H9 (cell line): ENCODE measurements around the gene APPL2. TPM values are rescaled to one million over a fixed set of nuclear protein-coding genes. Genes with fewer than 3 reads are reported as not detected.

ENCODE experiments used
- DNase-seq: peaks from one replicate; pipeline ENCODE4 v3.0.0-alpha.2; 2017
- H2AFZ ChIP-seq: one replicate; pipeline ENCODE4 v1.6.1; 2013; ENCODE audit warnings: mild to moderate bottlenecking, low read length, control low read depth, moderate library complexity
- H2AK5ac ChIP-seq: 2 replicates; pipeline ENCODE4 v1.6.1; 2013; ENCODE audit warnings: low read length, control low read depth, mixed read lengths; ENCODE audit not compliant: insufficient read length
- H2BK120ac ChIP-seq: one replicate; pipeline ENCODE4 v1.6.1; 2013; ENCODE audit warnings: low read depth, mild to moderate bottlenecking, low read length, control low read depth, inconsistent platforms; ENCODE audit not compliant: poor library complexity, severe bottlenecking
- H2BK12ac ChIP-seq: 2 replicates; pipeline ENCODE4 v1.6.1; 2013; ENCODE audit warnings: low read length, control low read depth, mixed read lengths, low read depth; ENCODE audit not compliant: insufficient read length
- H2BK15ac ChIP-seq: 2 replicates; pipeline ENCODE4 v1.6.1; 2013; ENCODE audit warnings: low read depth, low read length, control low read depth
- H2BK20ac ChIP-seq: one replicate; pipeline ENCODE4 v1.6.1; 2013; ENCODE audit warnings: low read depth, mild to moderate bottlenecking, low read length, control low read depth, inconsistent platforms; ENCODE audit not compliant: poor library complexity, severe bottlenecking
- H2BK5ac ChIP-seq: 2 replicates; pipeline ENCODE4 v1.6.1; 2013; ENCODE audit warnings: low read length, control low read depth, mixed read lengths; ENCODE audit not compliant: insufficient read length
- H3K14ac ChIP-seq: 2 replicates; pipeline ENCODE4 v1.6.1; 2013; ENCODE audit warnings: low read length, control low read depth; ENCODE audit not compliant: insufficient read depth
- H3K18ac ChIP-seq: 2 replicates; pipeline ENCODE4 v1.6.1; 2013; ENCODE audit warnings: low read depth, mild to moderate bottlenecking, mixed read lengths, low read length, control low read depth; ENCODE audit not compliant: insufficient read length
- H3K23ac ChIP-seq: 2 replicates; pipeline ENCODE4 v1.6.1; 2013; ENCODE audit warnings: low read length, control low read depth, mixed read lengths, low read depth; ENCODE audit not compliant: insufficient read length
- H3K23me2 ChIP-seq: 2 replicates; pipeline ENCODE4 v1.6.1; 2013; ENCODE audit warnings: low read depth, mild to moderate bottlenecking, mixed read lengths, low read length, control low read depth; ENCODE audit not compliant: insufficient read length, poor library complexity, severe bottlenecking
- H3K27ac ChIP-seq: 2 replicates; pipeline ENCODE4 v1.5.1; 2013; ENCODE audit warnings: low read length, control low read depth, mixed read lengths, low read depth; ENCODE audit not compliant: insufficient read length
- H3K27me3 ChIP-seq: 2 replicates; pipeline ENCODE4 v1.6.1; 2013; ENCODE audit warnings: low read length, control low read depth, inconsistent platforms; ENCODE audit not compliant: insufficient read depth
- H3K4ac ChIP-seq: 2 replicates; pipeline ENCODE4 v1.6.1; 2013; ENCODE audit warnings: low read depth, mild to moderate bottlenecking, control low read depth, inconsistent platforms, low read length, moderate library complexity
- H3K4me1 ChIP-seq: 2 replicates; pipeline ENCODE4 v1.6.1; 2013; ENCODE audit warnings: low read length, control low read depth, inconsistent platforms; ENCODE audit not compliant: insufficient read depth
- H3K4me2 ChIP-seq: 2 replicates; pipeline ENCODE4 v1.6.1; 2013; ENCODE audit warnings: low read length, control low read depth, mixed read lengths; ENCODE audit not compliant: insufficient read length, insufficient read depth
- H3K56ac ChIP-seq: 2 replicates; pipeline ENCODE4 v1.6.1; 2013; ENCODE audit warnings: low read depth, mild to moderate bottlenecking, mixed read lengths, low read length, control low read depth; ENCODE audit not compliant: insufficient read length
- H3K79me1 ChIP-seq: 2 replicates; pipeline ENCODE4 v1.6.1; 2013; ENCODE audit warnings: low read depth, mild to moderate bottlenecking, moderate library complexity, low read length, control low read depth, inconsistent platforms; ENCODE audit not compliant: insufficient read depth, poor library complexity, severe bottlenecking
- H3K79me2 ChIP-seq: 2 replicates; pipeline ENCODE4 v1.6.1; 2013; ENCODE audit warnings: low read length, control low read depth, inconsistent platforms; ENCODE audit not compliant: insufficient read depth
- H3K9ac ChIP-seq: 2 replicates; pipeline ENCODE4 v1.6.1; 2013; ENCODE audit warnings: low read length, control low read depth, mixed read lengths; ENCODE audit not compliant: insufficient read length; ENCODE audit errors: extremely low read depth
- H3K9me3 ChIP-seq: one replicate; pipeline ENCODE4 v1.6.1; 2013; ENCODE audit warnings: low read depth, low read length, inconsistent platforms; ENCODE audit not compliant: control insufficient read depth
- H3T11ph ChIP-seq: one replicate; pipeline ENCODE4 v1.6.1; 2013; ENCODE audit warnings: mild to moderate bottlenecking, low read length, control low read depth, inconsistent platforms
- H4K20me1 ChIP-seq: one replicate; pipeline ENCODE4 v1.6.1; 2013; ENCODE audit not compliant: control insufficient read depth, insufficient read length, insufficient read depth
- H4K5ac ChIP-seq: 2 replicates; pipeline ENCODE4 v1.6.1; 2013; ENCODE audit warnings: low read depth, mild to moderate bottlenecking, mixed read lengths, low read length, control low read depth; ENCODE audit not compliant: insufficient read length
- H4K8ac ChIP-seq: replicated peaks from 2 replicates; pipeline ENCODE4 v1.6.1; 2013; ENCODE audit warnings: low read length, control low read depth, mixed read lengths, low read depth; ENCODE audit not compliant: insufficient read length
- H4K91ac ChIP-seq: 2 replicates; pipeline ENCODE4 v1.6.1; 2013; ENCODE audit warnings: low read depth, mild to moderate bottlenecking, moderate library complexity, mixed read lengths, low read length, control low read depth; ENCODE audit not compliant: insufficient read length
- H3K27ac Mint-ChIP-seq, 3 experiments: 2 replicates in 2 of 3; 3 replicates in 1 of 3; pipeline ENCODE4 v1.8.0; 2020 to 2021; ENCODE audit warnings: mixed read lengths in 3 of 3, mild to moderate bottlenecking in 1 of 3, moderate library complexity in 1 of 3
- H3K27me3 Mint-ChIP-seq: 2 replicates; pipeline ENCODE4 v1.8.0; 2021; ENCODE audit warnings: low read depth, mild to moderate bottlenecking, moderate library complexity, mixed read lengths
- H3K36me3 Mint-ChIP-seq, 3 experiments: 2 replicates in 2 of 3; 3 replicates in 1 of 3; pipeline ENCODE4 v1.8.0; 2020 to 2021; ENCODE audit warnings: low read depth in 3 of 3, mixed read lengths in 3 of 3; ENCODE audit not compliant: insufficient read depth in 1 of 3
- H3K4me1 Mint-ChIP-seq, 2 experiments: 2 replicates each; pipeline ENCODE4 v1.8.0; 2020; ENCODE audit warnings: mixed read lengths in 2 of 2
- H3K4me3 Mint-ChIP-seq, 2 experiments: 2 replicates in 1 of 2; 3 replicates in 1 of 2; pipeline ENCODE4 v1.8.0; 2020 to 2021; ENCODE audit warnings: mild to moderate bottlenecking in 2 of 2, mixed read lengths in 2 of 2, moderate library complexity in 1 of 2
- H3K9me3 Mint-ChIP-seq, 2 experiments: 2 replicates in 1 of 2; 3 replicates in 1 of 2; pipeline ENCODE4 v1.8.0; 2020; ENCODE audit warnings: mild to moderate bottlenecking in 2 of 2, mixed read lengths in 2 of 2, moderate library complexity in 1 of 2
- WGBS: extraction: QIAGEN DNeasy Blood & Tissue Kit; methylation state at CpG from one replicate; pipeline ENCODE4 v1.1.7; 2013; ENCODE audit warnings: missing lambda C conversion rate, low lambda C conversion rate, mixed read lengths; ENCODE audit not compliant: insufficient read length; ENCODE audit errors: extremely low coverage; 5-methylcytosine and 5-hydroxymethylcytosine counted together
- total RNA-seq: library from RNA; stranded (reverse); gene quantifications from 2 replicates; pipeline ENCODE4 v1.2.1, GENCODE V29; 2021
- TF ChIP-seq, protein P1 (sequence below): fragments of 200-600 bp; sonication (generic); conservative IDR thresholded peaks from 3 replicates; pipeline ENCODE4 v1.8.0; 2021; ENCODE audit warnings: antibody characterized with exemption, mild to moderate bottlenecking

Gene APPL2
- total RNA-seq, 1 experiment from 2014 or later = 18.5 TPM

DNA sequence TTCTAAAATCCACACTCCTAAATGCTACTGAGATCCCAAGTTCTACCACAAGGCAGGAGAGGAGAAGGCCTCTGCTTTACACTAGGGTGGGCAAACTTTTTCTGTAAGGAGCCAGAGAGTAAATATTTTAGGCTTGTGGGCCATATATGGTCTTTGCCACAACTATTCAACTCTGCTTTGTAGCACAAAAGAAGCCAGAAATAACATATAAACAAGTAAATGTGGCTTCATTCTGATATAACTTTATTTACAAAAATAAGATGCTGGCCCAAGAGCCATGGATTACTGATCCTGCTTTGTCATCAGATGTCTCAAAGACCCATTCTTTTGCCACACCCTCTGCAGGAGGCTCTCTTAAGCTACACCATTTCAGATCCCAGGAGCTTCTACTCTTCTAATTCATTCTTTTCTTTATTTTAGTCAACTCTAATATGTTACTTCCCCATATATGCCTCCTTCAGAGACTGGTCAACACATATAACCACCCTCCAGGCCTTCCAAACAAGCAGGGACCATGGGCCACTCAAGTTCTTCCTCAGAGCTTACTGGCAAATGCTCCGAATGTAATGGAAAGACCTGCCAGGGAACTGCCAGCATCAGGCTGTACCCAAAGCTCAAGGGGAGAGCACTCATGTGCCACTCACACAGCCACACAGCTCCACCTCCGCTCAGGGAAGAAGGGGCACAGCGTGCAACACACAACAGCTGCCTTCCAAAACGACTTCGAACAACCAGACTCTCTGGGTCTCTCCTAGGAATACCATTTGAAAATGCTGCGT is 15.6 kb downstream of the APPL2 start:
- H2BK12ac ChIP-seq = no peak overlapping the region
- H2BK120ac ChIP-seq = no peak overlapping the region
- no peak overlapping the region for H3K4ac ChIP-seq
- H3K9me3 ChIP-seq = no peaks in the 10 kb centered on the region
- Mint-ChIP-seq H3K27ac (peak overlapping the region in 2 of 3 experiments; percentile 29 to 31; a peak in 1 of 7 replicates), H3K4me1 (peaks cover 6 to 11% of the 10 kb centered on the region in 2 experiments), H3K27me3 (no peaks in the 10 kb centered on the region), H3K9me3 (no peaks in the 10 kb centered on the region), H3K36me3 (peaks cover 13 to 31% (median 29%) of the 10 kb centered on the region in 3 experiments; a peak in 6 of 7 replicates), H3K4me3 (no peak overlapping the region)
- H4K91ac ChIP-seq = no peak overlapping the region
- H4K5ac ChIP-seq = no peak overlapping the region
- TF ChIP-seq, protein P1, sequence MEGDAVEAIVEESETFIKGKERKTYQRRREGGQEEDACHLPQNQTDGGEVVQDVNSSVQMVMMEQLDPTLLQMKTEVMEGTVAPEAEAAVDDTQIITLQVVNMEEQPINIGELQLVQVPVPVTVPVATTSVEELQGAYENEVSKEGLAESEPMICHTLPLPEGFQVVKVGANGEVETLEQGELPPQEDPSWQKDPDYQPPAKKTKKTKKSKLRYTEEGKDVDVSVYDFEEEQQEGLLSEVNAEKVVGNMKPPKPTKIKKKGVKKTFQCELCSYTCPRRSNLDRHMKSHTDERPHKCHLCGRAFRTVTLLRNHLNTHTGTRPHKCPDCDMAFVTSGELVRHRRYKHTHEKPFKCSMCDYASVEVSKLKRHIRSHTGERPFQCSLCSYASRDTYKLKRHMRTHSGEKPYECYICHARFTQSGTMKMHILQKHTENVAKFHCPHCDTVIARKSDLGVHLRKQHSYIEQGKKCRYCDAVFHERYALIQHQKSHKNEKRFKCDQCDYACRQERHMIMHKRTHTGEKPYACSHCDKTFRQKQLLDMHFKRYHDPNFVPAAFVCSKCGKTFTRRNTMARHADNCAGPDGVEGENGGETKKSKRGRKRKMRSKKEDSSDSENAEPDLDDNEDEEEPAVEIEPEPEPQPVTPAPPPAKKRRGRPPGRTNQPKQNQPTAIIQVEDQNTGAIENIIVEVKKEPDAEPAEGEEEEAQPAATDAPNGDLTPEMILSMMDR = no peak
- no peaks in the 10 kb centered on the region for H4K20me1 ChIP-seq
- no CpG with 5 or more reads among the region's 6 CpGs for WGBS
- H4K8ac ChIP-seq = no peak overlapping the region
- H3K27me3 ChIP-seq = no peaks in the 10 kb centered on the region
- no peaks in the 10 kb centered on the region for H3K79me1 ChIP-seq
- no peaks in the 10 kb centered on the region for H3K23me2 ChIP-seq
- no peak overlapping the region for H3K18ac ChIP-seq
- no peaks in the 10 kb centered on the region for H3K79me2 ChIP-seq
- H3K27ac ChIP-seq = no peak overlapping the region
- no peak overlapping the region for H2AFZ ChIP-seq
- H3T11ph ChIP-seq = no peak overlapping the region
- no peak overlapping the region for H2BK15ac ChIP-seq
- DNase-seq = no peak
- H3K14ac ChIP-seq = no peak overlapping the region
- H2AK5ac ChIP-seq = no peak overlapping the region
- no peak overlapping the region for H3K4me2 ChIP-seq
- H3K23ac ChIP-seq = no peak overlapping the region
- H2BK20ac ChIP-seq = no peak overlapping the region
- no peak overlapping the region for H3K56ac ChIP-seq
- H3K4me1 ChIP-seq = no peaks in the 10 kb centered on the region
- no peak overlapping the region for H3K9ac ChIP-seq
- no peak overlapping the region for H2BK5ac ChIP-seq
